Endothelial cell of umbilical vein (primary cell): ENCODE results near the gene ALPL. TPM values are rescaled to one million over a fixed set of nuclear protein-coding genes. Genes with fewer than 3 reads are reported as not detected.

Source experiments
- BruUV-seq: library from RNA; stranded (reverse); fragments of 400-500 nt; replicated peaks from 2 replicates; lab custom pipeline; 2021; lab: Mats Ljungman, UMichigan
- CTCF ChIA-PET: fragments of 300-600, 350-600 bp; sonication (Branson Sonifier 250); formaldehyde crosslinking; loops from one replicate; lab custom pipeline; 2021; ENCODE audit warnings: antibody characterized with exemption, inconsistent platforms; lab: Charles Lee
- POLR2A ChIA-PET: fragments of 300-600, 350-600 bp; sonication (Branson Sonifier 250); formaldehyde crosslinking; loops from one replicate; lab custom pipeline; 2021; ENCODE audit warnings: antibody characterized with exemption, inconsistent platforms; lab: Charles Lee
- DNase-seq: peaks from one replicate; pipeline ENCODE4 v3.0.0-alpha.2; 2011; ENCODE audit warnings: low read depth, low spot score
- FAIRE-seq: peaks from 2 replicates; lab custom pipeline; 2011; peaks lifted over from hg19 to GRCh38; lab: Jason Lieb, UNC
- H2AFZ ChIP-seq: 2 replicates; pipeline ENCODE4 v1.6.0; 2012; ENCODE audit warnings: low read depth, low read length, control low read depth, inconsistent platforms
- H3K27ac ChIP-seq: 2 replicates; pipeline ENCODE4 v1.5.1; 2011; ENCODE audit warnings: low read depth, mild to moderate bottlenecking, control low read depth, low read length, moderate library complexity; ENCODE audit not compliant: insufficient read depth
- H3K27me3 ChIP-seq, 2 experiments: 2 replicates each; pipeline versions ENCODE4 v1.6.0 to v1.6.1; 2011; ENCODE audit warnings: low read length in 2 of 2, mixed read lengths in 1 of 2; ENCODE audit not compliant: control insufficient read depth in 2 of 2, insufficient read depth in 2 of 2
- H3K36me3 ChIP-seq, 2 experiments: 2 replicates in 1 of 2; 3 replicates in 1 of 2; pipeline ENCODE4 v1.5.1; 2011; ENCODE audit warnings: low read length in 2 of 2, mild to moderate bottlenecking in 1 of 2, moderate library complexity in 1 of 2; ENCODE audit not compliant: control insufficient read depth in 2 of 2, insufficient read depth in 2 of 2; ENCODE audit errors: extremely low read depth in 1 of 2
- H3K4me1 ChIP-seq: 3 replicates; pipeline ENCODE4 v1.5.1; 2011; ENCODE audit warnings: mild to moderate bottlenecking, low read length; ENCODE audit not compliant: control insufficient read depth, insufficient read depth; ENCODE audit errors: extremely low read depth
- H3K4me2 ChIP-seq: 2 replicates; pipeline ENCODE4 v1.6.1; 2011; ENCODE audit warnings: low read length, control low read depth, mixed read lengths; ENCODE audit not compliant: insufficient read depth
- H3K4me3 ChIP-seq, 3 experiments: fragments of 200-600 bp in 1 of 3; sonication (generic), shearing (Covaris generic) in 1 of 3; replicated peaks in 1 of 3; 2 replicates each; pipeline ENCODE4 v1.5.1; 2011 to 2016; ENCODE audit warnings: control low read depth in 3 of 3, low read length in 3 of 3, mild to moderate bottlenecking in 2 of 3, inconsistent platforms in 1 of 3, low read depth in 1 of 3, moderate library complexity in 1 of 3; ENCODE audit not compliant: insufficient read depth in 1 of 3
- H3K79me2 ChIP-seq: 2 replicates; pipeline ENCODE4 v1.6.0; 2012; ENCODE audit warnings: low read length, inconsistent platforms; ENCODE audit not compliant: control insufficient read depth, insufficient read depth
- H3K9ac ChIP-seq: replicated peaks from 2 replicates; pipeline ENCODE3; 2011; ENCODE audit warnings: low read length, control low read depth; ENCODE audit not compliant: insufficient read depth; ENCODE audit errors: extremely low read depth
- H3K9me1 ChIP-seq: replicated peaks from 3 replicates; pipeline ENCODE4 v1.6.0; 2011; ENCODE audit warnings: mild to moderate bottlenecking, low read length; ENCODE audit not compliant: control insufficient read depth, insufficient read depth; ENCODE audit errors: extremely low read depth
- H3K9me3 ChIP-seq: replicated peaks from 2 replicates; pipeline ENCODE4 v1.5.1; 2012; ENCODE audit warnings: low read length, inconsistent platforms; ENCODE audit not compliant: control insufficient read depth, insufficient read depth
- H4K20me1 ChIP-seq: replicated peaks from 2 replicates; pipeline ENCODE3; 2011; ENCODE audit warnings: mild to moderate bottlenecking, low read length; ENCODE audit not compliant: control insufficient read depth, insufficient read depth; ENCODE audit errors: extremely low read depth
- CTCF ChIP-seq, 2 donors: IDR thresholded peaks; 1 replicate in 1 of 2; 2 replicates in 1 of 2; pipeline ENCODE4 v1.5.1; 2011; ENCODE audit warnings: low read length in 2 of 2, mild to moderate bottlenecking in 2 of 2, moderate library complexity in 2 of 2, control low read depth in 1 of 2, inconsistent platforms in 1 of 2, low read depth in 1 of 2; ENCODE audit not compliant: insufficient read depth in 1 of 2; ENCODE audit errors: extremely low read depth in 1 of 2
- EZH2 ChIP-seq: IDR thresholded peaks from 2 replicates; pipeline ENCODE4 v1.6.1; 2012; ENCODE audit warnings: borderline replicate concordance, low read depth, mild to moderate bottlenecking, moderate library complexity, low read length, inconsistent platforms; ENCODE audit not compliant: severe bottlenecking
- FOS ChIP-seq: IDR thresholded peaks from 2 replicates; pipeline ENCODE4 v1.6.1; 2011; ENCODE audit warnings: mild to moderate bottlenecking, low read length, moderate library complexity, borderline replicate concordance; ENCODE audit not compliant: insufficient read depth
- GATA2 ChIP-seq: IDR thresholded peaks from 2 replicates; pipeline ENCODE4 v1.7.0; 2011; ENCODE audit warnings: low read depth, mild to moderate bottlenecking, moderate library complexity, mixed read lengths, low read length; ENCODE audit not compliant: insufficient read length, insufficient read depth
- JUN ChIP-seq: IDR thresholded peaks from 2 replicates; pipeline ENCODE4 v1.6.1; 2011; ENCODE audit warnings: borderline replicate concordance, low read depth; ENCODE audit not compliant: insufficient read length, insufficient read depth
- MAX ChIP-seq: IDR thresholded peaks from 2 replicates; pipeline ENCODE4 v1.6.1; 2011; ENCODE audit not compliant: insufficient read depth, insufficient read length
- MYC ChIP-seq: IDR thresholded peaks from one replicate; pipeline ENCODE4 v1.6.1; 2011; ENCODE audit warnings: mild to moderate bottlenecking, low read depth, low read length
- POLR2A ChIP-seq: IDR thresholded peaks from 2 replicates; pipeline ENCODE4 v1.6.1; 2012; ENCODE audit warnings: low read depth, mild to moderate bottlenecking, control low read depth, low read length
- POLR2AphosphoS5 ChIP-seq: IDR thresholded peaks from 2 replicates; pipeline ENCODE4 v1.6.1; 2012; ENCODE audit warnings: low read depth, mild to moderate bottlenecking, control low read depth, low read length, moderate library complexity; ENCODE audit not compliant: insufficient read depth
- dilution Hi-C: fragments of 300-500 bp; cut with MboI; formaldehyde crosslinking; loops from one replicate; pipeline ENCODE4 v1.15.0; 2019; ENCODE audit warnings: low sequenced_read_pairs; ENCODE audit not compliant: extremely low pct_ligation_motif_present
- intact Hi-C: fragments of 100-400 bp; cut with micrococcal nuclease; formaldehyde crosslinking; loops from one replicate; pipeline ENCODE4 v1.10.0; 2022
- polyA plus RNA-seq, 4 experiments: library from polyadenylated mRNA; depleted of rRNA in 3 of 4; stranded (reverse) in 3 of 4; unstranded in 1 of 4; fragments of >200 nt; gene quantifications; 2 replicates each; pipeline versions ENCODE4 v1.2.1 to v1.2.3, GENCODE V29; 2011 to 2012; ENCODE audit warnings: missing spikeins in 1 of 4
- total RNA-seq: library from RNA; stranded (reverse); gene quantifications from 2 replicates; pipeline ENCODE4 v1.2.3, GENCODE V29; 2021

ALPL gene
- total and polyA plus RNA-seq, 2 donors (not counting 3 experiments of a cell fraction or from before 2014, with no cell fraction given): 0.38 to 0.92 TPM

GRCh38 chr1:21491488-21492355 is 17.5 kb upstream of the ALPL start:
- no peak overlapping the region for H3K9ac ChIP-seq
- no peak for DNase-seq
- H4K20me1 ChIP-seq: no peaks in the 10 kb centered on the region
- no peak overlapping the region for H3K27ac ChIP-seq
- intact Hi-C loops (loop anchor here (1.0 kb wide), 1 partner anchor 121 kb away; no protein-coding TSS in a partner anchor), dilution Hi-C loops (no loop called here)
- no peaks in the 10 kb centered on the region for H3K9me1 ChIP-seq
- no peak overlapping the region for H3K4me2 ChIP-seq
- H2AFZ ChIP-seq: no peak overlapping the region
- H3K36me3 ChIP-seq: no peaks in the 10 kb centered on the region
- no peak for FAIRE-seq
- no peak overlapping the region for H3K4me3 ChIP-seq
- CTCF ChIA-PET: interaction anchor here (0.6 to 2.4 kb wide), 7 partner anchors 14 to 164 kb away, joined by 3 to 41 read pairs (median 5); no protein-coding TSS in a partner anchor
- TF ChIP-seq POLR2AphosphoS5: no peak
- no peak for TF ChIP-seq JUN
- no peak for TF ChIP-seq POLR2A
- TF ChIP-seq MYC: no peak
- no peak for TF ChIP-seq GATA2
- no peak for TF ChIP-seq CTCF (IDR thresholded peaks at IDR 0.05; ENCODE audit: extremely low read depth in 1 of 2, insufficient read depth in 1 of 2, low read depth in 1 of 2, low read length in 2 of 2)
- no peak for TF ChIP-seq MAX
- TF ChIP-seq EZH2: no peak
- TF ChIP-seq FOS: no peak
- H3K27me3 ChIP-seq: peaks cover 5 to 8% of the 10 kb centered on the region in 2 experiments
- no peaks in the 10 kb centered on the region for H3K4me1 ChIP-seq
- no TSS peak for BruUV-seq
- no peaks in the 10 kb centered on the region for H3K79me2 ChIP-seq
- POLR2A ChIA-PET: no interaction called here
- H3K9me3 ChIP-seq: no peaks in the 10 kb centered on the region
